ENCODE results near the gene TESK2. TPM values are rescaled to one million over a fixed set of nuclear protein-coding genes. Genes with fewer than 3 reads are reported as not detected.

The TESK2 gene
- total RNA-seq, 4 donors from 2014 or later, result 16.5 to 30.5 (median 23.2) TPM

DNA sequence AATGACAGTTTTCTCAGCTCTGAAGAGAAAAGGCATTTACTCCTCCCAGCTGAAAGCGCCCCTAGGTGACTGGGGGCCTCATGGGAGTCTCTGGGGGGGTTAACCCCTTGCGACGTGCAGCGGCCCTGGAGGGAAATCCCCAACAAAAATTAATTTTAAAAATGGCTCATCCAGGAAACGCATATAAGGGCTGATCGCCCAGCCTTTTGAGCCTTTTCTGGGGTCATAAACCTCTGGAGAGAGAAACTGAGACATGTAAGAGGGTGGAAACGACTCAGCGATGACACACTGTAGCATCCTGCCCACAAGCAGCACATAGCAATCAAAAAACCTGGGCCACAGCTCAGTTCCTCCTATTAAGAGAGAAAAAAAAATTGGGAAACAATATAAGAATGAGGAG lies 184.6 kb downstream of the TESK2 start:
- TF ChIP-seq POLR2A (IDR thresholded peaks at IDR 0.05), result no peak
- TF ChIP-seq, protein P1, sequence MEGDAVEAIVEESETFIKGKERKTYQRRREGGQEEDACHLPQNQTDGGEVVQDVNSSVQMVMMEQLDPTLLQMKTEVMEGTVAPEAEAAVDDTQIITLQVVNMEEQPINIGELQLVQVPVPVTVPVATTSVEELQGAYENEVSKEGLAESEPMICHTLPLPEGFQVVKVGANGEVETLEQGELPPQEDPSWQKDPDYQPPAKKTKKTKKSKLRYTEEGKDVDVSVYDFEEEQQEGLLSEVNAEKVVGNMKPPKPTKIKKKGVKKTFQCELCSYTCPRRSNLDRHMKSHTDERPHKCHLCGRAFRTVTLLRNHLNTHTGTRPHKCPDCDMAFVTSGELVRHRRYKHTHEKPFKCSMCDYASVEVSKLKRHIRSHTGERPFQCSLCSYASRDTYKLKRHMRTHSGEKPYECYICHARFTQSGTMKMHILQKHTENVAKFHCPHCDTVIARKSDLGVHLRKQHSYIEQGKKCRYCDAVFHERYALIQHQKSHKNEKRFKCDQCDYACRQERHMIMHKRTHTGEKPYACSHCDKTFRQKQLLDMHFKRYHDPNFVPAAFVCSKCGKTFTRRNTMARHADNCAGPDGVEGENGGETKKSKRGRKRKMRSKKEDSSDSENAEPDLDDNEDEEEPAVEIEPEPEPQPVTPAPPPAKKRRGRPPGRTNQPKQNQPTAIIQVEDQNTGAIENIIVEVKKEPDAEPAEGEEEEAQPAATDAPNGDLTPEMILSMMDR (IDR thresholded peaks at IDR 0.05), result no peak
- DNase-seq, result no peak
- Histone ChIP-seq H3K4me3 (no peak overlapping the region), H3K27me3 (no peaks in the 10 kb centered on the region), H3K36me3 (no peaks in the 10 kb centered on the region), H3K4me1 (peaks cover 0 to 14% (median 6%) of the 10 kb centered on the region in 4 donors), H3K27ac (no peak overlapping the region), H3K9me3 (no peaks in the 10 kb centered on the region)

DNA sequence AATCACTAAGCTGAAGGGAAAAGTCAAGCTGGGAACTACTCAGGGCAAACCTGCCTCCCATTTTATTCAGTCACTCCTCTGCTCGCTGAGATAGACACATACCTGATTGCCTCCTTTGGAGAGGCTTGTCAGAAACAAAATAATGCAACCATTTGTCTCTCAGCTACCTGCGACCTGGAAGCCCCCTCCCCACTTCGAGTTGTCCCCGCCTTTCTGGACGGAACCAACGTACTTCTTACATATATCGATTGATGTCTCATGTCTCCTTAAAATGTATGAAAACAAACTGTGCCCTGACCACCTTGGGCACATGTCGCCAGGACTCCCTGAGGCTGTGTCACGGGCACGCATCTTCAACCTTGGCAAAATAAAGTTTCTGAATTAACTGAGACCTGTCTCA lies 185.7 kb downstream of the TESK2 start:
- no peak for DNase-seq
- Histone ChIP-seq H3K4me1 (peaks cover 0 to 14% (median 6%) of the 10 kb centered on the region in 4 donors), H3K27me3 (no peaks in the 10 kb centered on the region), H3K9me3 (no peaks in the 10 kb centered on the region), H3K4me3 (no peak overlapping the region), H3K27ac (peak overlapping the region in 1 of 4 donors; percentile 94), H3K36me3 (no peaks in the 10 kb centered on the region)
- TF ChIP-seq POLR2A (IDR thresholded peaks at IDR 0.05), result no peak
- TF ChIP-seq, protein P1 (IDR thresholded peaks at IDR 0.05), result no peak

DNA sequence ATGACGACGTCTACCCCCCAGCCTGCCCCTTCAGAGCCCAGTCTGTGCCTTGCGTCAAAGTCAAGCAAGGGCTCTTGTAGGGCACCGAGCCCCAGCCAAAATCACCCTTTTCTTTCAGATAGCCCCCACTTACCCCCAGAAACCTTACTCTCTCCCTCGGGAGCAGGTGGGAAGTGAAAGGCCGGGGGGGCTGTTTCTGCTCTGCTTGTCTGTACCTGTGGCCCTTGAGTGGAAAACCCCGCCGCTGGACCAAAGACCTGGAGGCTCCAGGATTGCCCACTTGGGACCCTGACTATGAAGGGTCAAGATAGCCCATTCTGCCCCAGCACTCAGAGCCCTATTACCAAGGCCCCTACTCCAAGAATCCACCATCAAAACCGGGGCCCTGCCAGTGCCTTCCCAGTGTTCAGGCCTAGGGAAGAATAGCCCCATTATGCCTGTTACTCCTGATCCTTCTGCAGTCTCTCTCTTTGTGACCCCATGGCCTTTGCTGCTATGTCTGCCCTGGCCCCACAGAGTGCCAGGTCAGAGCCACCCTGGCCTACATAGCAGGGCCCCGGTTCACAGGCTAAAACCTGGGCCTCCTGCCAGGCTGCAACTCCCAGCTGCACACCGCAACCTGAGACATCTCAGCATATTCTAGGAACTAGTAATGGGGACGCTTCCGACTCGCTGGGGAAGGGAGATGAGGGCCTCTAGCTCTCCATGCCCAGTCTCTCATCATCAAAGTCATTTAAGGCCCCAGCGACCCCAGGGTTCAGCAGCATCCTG lies 186.5 kb downstream of the TESK2 start:
- peaks cover 0 to 14% (median 6%) of the 10 kb centered on the region in 4 donors for H3K4me1 ChIP-seq
- H3K27ac ChIP-seq, result peak overlapping the region; percentile 82 to 95 (median 90)
- TF ChIP-seq, protein P1 (IDR thresholded peaks at IDR 0.05), result no peak
- TF ChIP-seq POLR2A (IDR thresholded peaks at IDR 0.05), result no peak
- H3K4me3 ChIP-seq, result peak overlapping the region; percentile 54 to 85 (median 77)
- no peaks in the 10 kb centered on the region for H3K9me3 ChIP-seq
- H3K36me3 ChIP-seq, result no peaks in the 10 kb centered on the region
- peak in 2 of 3 donors; percentile 31 to 61 for DNase-seq
- no peaks in the 10 kb centered on the region for H3K27me3 ChIP-seq

DNA sequence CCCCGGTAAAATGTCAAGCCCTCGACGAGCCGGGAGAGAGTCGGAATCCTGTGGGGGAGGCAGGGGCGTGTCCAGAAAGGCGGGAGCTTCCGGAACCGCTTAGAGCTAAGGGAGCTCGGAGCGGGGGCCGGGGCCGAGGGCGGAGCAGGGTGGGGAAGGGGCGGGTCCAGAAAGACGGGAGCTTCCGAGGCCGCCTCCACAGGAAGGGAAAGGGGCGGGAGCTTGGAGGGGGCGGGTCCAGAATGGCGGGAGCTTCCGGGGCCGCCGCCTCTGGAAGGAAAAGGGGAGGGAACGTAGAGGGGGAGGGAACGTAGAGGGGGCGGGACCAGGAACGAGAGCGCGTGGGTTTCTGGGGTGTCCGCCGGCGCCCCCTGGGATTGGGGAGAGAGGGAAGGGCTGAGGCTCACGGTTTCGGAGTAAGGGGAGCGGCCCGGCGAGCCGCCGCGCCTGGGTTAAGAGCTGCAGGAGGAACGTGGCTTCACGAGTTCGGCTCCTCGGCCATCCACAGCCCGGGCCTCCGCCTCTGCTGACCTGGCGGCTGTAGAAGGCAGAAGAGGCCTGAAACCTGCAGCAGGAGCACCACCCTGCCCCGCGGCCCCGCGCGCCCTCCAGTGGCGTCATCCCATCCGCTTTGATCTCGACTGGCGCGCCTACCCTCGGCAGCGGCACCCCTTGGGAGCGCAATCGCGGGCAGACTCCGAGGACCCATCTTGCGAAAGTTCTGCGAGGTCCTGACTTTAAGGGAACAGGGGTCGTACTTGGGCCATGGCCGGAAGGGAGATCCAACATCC lies 187.2 kb downstream of the TESK2 start:
- H3K27me3 ChIP-seq, result no peaks in the 10 kb centered on the region
- H3K4me3 ChIP-seq, result peak overlapping the region; percentile 54 to 85 (median 77)
- peaks cover 0 to 14% (median 6%) of the 10 kb centered on the region in 4 donors for H3K4me1 ChIP-seq
- peak; percentile 64 to 73 for TF ChIP-seq POLR2A (IDR thresholded peaks at IDR 0.05)
- TF ChIP-seq, protein P1 (IDR thresholded peaks at IDR 0.05), result peak; percentile 45 to 88 (median 78)
- H3K36me3 ChIP-seq, result no peaks in the 10 kb centered on the region
- peak overlapping the region; percentile 82 to 95 (median 90) for H3K27ac ChIP-seq
- no peaks in the 10 kb centered on the region for H3K9me3 ChIP-seq
- DNase-seq, result peak; percentile 97 to 99 (median 99)

DNA sequence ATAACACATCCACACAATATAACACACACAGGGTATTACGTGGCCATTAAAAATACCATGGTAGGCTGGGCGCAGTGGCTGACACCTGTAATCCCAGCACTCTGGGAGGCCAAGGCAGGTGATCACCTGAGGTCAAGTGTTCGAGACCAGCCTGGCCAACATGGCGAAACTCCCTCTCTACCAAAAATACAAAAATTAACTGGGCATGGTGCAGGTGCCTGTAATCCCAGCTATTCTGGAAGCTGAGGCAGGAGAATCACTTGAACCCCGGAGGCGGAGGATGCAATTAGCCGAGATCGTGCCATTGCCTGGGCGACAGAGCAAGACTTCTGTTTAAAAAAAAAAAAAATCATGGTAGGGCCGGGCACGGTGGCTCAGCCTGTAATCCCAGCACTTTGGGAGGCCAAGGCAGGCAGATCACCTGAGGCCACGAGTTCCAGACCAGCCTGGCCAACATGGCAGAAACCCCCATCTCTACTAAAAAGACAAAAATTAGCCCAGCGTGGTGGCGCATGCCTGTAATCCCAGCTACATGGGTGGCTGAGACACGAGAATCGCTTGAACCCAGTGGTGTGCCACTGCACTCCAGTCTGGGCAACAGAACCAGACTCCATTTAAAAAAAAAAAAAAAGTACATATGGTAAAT lies 188.3 kb downstream of the TESK2 start:
- peaks cover 0 to 14% (median 6%) of the 10 kb centered on the region in 4 donors for H3K4me1 ChIP-seq
- H3K9me3 ChIP-seq, result no peaks in the 10 kb centered on the region
- no peak for DNase-seq
- no peaks in the 10 kb centered on the region for H3K27me3 ChIP-seq
- H3K36me3 ChIP-seq, result no peaks in the 10 kb centered on the region
- no peak for TF ChIP-seq POLR2A (IDR thresholded peaks at IDR 0.05)
- TF ChIP-seq, protein P1 (IDR thresholded peaks at IDR 0.05), result no peak
- H3K27ac ChIP-seq, result peak overlapping the region in 3 of 4 donors; percentile 77 to 85 (median 82)
- peak overlapping the region; percentile 54 to 85 (median 77) for H3K4me3 ChIP-seq

All from Peyer's patch (tissue), 4 donors.